CD4-positive, alpha-beta T cell treated with Interleukin-10 for 1 hour (primary cell): Measurements from ENCODE around the gene ZFHX3.
"Not testable (repeated sequence)": the region's sequence is repeated elsewhere in the genome, so short reads cannot be mapped to it uniquely, and the experiment has no call there.

Experiments
- DNase-seq: peaks from one replicate; pipeline ENCODE4 v3.0.0-alpha.2; 2020

The ZFHX3 gene

GRCh38 chr16:72992142-72992601, 55.8 kb downstream of the ZFHX3 start:
- DNase-seq = no peak

- DNase-seq = no peak
Measured at GRCh38 chr16:72991644-72992043, 56.3 kb downstream of the ZFHX3 start.

- no peak for DNase-seq
Measured at GRCh38 chr16:72991211-72991610, 56.7 kb downstream of the ZFHX3 start.

GRCh38 chr16:72990571-72990970, 57.4 kb downstream of the ZFHX3 start:
- no peak for DNase-seq

GRCh38 chr16:72989579-72990551, 58.1 kb downstream of the ZFHX3 start:
- no peak for DNase-seq

- DNase-seq = not testable (repeated sequence)
Measured at GRCh38 chr16:72989203-72989578, 58.7 kb downstream of the ZFHX3 start.

- DNase-seq = no peak
Measured at GRCh38 chr16:72988569-72988968, 59.4 kb downstream of the ZFHX3 start.

GRCh38 chr16:72987480-72987901, 60.4 kb downstream of the ZFHX3 start:
- DNase-seq = no peak

- no peak for DNase-seq
Measured at GRCh38 chr16:72985995-72986394, 61.9 kb downstream of the ZFHX3 start.

GRCh38 chr16:72985148-72985941, 62.6 kb downstream of the ZFHX3 start:
- no peak for DNase-seq

GRCh38 chr16:72983728-72984350, 64.1 kb downstream of the ZFHX3 start:
- no peak for DNase-seq

- no peak for DNase-seq
Measured at GRCh38 chr16:72983241-72983640, 64.7 kb downstream of the ZFHX3 start.

- no peak for DNase-seq
Measured at GRCh38 chr16:72979974-72980373, 68.0 kb downstream of the ZFHX3 start.

- no peak for DNase-seq
Measured at GRCh38 chr16:72978212-72978611, 69.7 kb downstream of the ZFHX3 start.

- DNase-seq = no peak
Measured at GRCh38 chr16:72977127-72977526, 70.8 kb downstream of the ZFHX3 start.

GRCh38 chr16:72976438-72977064, 71.4 kb downstream of the ZFHX3 start:
- no peak for DNase-seq

GRCh38 chr16:72975809-72976437, 72.0 kb downstream of the ZFHX3 start:
- DNase-seq = no peak

- no peak for DNase-seq
Measured at GRCh38 chr16:72974142-72974769, 73.7 kb downstream of the ZFHX3 start.

GRCh38 chr16:72972878-72973571, 74.9 kb downstream of the ZFHX3 start:
- no peak for DNase-seq

GRCh38 chr16:72971370-72971769, 76.6 kb downstream of the ZFHX3 start:
- no peak for DNase-seq

- DNase-seq = no peak
Measured at GRCh38 chr16:72970656-72971055, 77.3 kb downstream of the ZFHX3 start.
